Activated T-helper 17 cell treated with anti-CD3 and anti-CD28 coated beads, Interleukin-2, amount 50 U/mL, for 72 hours (primary cell): ENCODE data around the gene ZNF10. TPM values are rescaled to one million over a fixed set of nuclear protein-coding genes. Genes with fewer than 3 reads are reported as not detected.

Source experiments
- ATAC-seq: fragments of 150-1000 bp; cut with Tn5 transposase; replicated peaks from 2 replicates; pipeline ENCODE4 v1.10.0; 2021; ENCODE audit warnings: mild to moderate bottlenecking, moderate library complexity
- H3K27ac Mint-ChIP-seq: one replicate; pipeline ENCODE4 v1.8.0; 2022; ENCODE audit warnings: mixed read lengths
- H3K27me3 Mint-ChIP-seq: one replicate; pipeline ENCODE4 v1.8.0; 2022; ENCODE audit warnings: mixed read lengths
- H3K36me3 Mint-ChIP-seq: one replicate; pipeline ENCODE4 v1.8.0; 2022; ENCODE audit warnings: low read depth, mild to moderate bottlenecking, mixed read lengths
- H3K4me1 Mint-ChIP-seq: one replicate; pipeline ENCODE4 v1.8.0; 2022; ENCODE audit warnings: mixed read lengths
- H3K4me3 Mint-ChIP-seq: one replicate; pipeline ENCODE4 v1.8.0; 2022; ENCODE audit warnings: mild to moderate bottlenecking, mixed read lengths
- H3K9me3 Mint-ChIP-seq: one replicate; pipeline ENCODE4 v1.8.0; 2022; ENCODE audit warnings: mixed read lengths
- total RNA-seq, 2 donors: library from RNA; stranded (reverse); gene quantifications; one replicate each; pipeline ENCODE4 v1.2.3, GENCODE V29; 2022

The ZNF10 gene
- 1 to 10 TPM; 1.7 to 6.2 TPM for total RNA-seq

- Mint-ChIP-seq H3K27ac (peak within 1 kb of the TSS; percentile 88), H3K36me3 (peaks cover 82% of the 10 kb centered on the region), H3K27me3 (no peaks in the 10 kb centered on the region), H3K9me3 (peaks cover 20% of the 10 kb centered on the region), H3K4me3 (peak within 1 kb of the TSS; percentile 91), H3K4me1 (peaks cover 5% of the 10 kb centered on the region)
- peak; percentile 93 for ATAC-seq
These were observed at the start of gene ZNF10, which contains the start of gene ZNF891 for GRCh38 chr12:133130038-133130807. TSS of gene ZNF10 (plus strand) at chr12:133130627. CDS start at chr12:133144493, 13,866 bp downstream. TSS of gene ZNF891 (minus strand) at chr12:133130274. CDS start at chr12:133121918, 8,356 bp downstream.

GRCh38 chr12:133081159-133081780, 49.2 kb upstream of the ZNF10 start:
- ATAC-seq: no peak
- Mint-ChIP-seq H3K27me3 (no peaks in the 10 kb centered on the region), H3K4me1 (no peaks in the 10 kb centered on the region), H3K27ac (no peak overlapping the region), H3K9me3 (peaks cover 28% of the 10 kb centered on the region), H3K4me3 (no peak overlapping the region), H3K36me3 (peaks cover 50% of the 10 kb centered on the region)

DNA sequence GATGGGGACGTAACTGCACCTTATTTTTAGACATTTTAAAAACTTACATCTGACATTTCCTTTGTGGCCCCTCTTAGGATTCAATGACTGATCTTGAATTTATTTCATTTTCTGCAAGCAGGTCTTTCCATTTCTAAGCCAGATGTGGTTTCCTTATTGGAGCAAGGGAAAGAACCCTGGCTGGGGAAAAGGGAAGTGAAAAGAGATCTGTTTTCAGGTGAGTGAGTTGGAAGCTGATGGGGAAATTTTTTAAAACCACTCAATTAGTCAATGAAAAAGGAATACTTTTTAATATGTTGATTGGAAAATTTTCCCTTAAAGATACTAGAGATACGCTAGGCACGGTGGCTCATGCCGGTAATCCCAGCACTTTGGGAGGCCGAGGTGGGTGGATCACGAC, 47.1 kb upstream of the ZNF10 start:
- H3K27ac Mint-ChIP-seq: no peak overlapping the region
- H3K4me1 Mint-ChIP-seq: no peaks in the 10 kb centered on the region
- no peaks in the 10 kb centered on the region for H3K27me3 Mint-ChIP-seq
- H3K4me3 Mint-ChIP-seq: no peak overlapping the region
- peaks cover 71% of the 10 kb centered on the region for H3K36me3 Mint-ChIP-seq
- H3K9me3 Mint-ChIP-seq: peaks cover 26% of the 10 kb centered on the region
- ATAC-seq: no peak

- no peaks in the 10 kb centered on the region for H3K27me3 Mint-ChIP-seq
- H3K4me1 Mint-ChIP-seq: no peaks in the 10 kb centered on the region
- H3K9me3 Mint-ChIP-seq: peaks cover 54% of the 10 kb centered on the region
- H3K4me3 Mint-ChIP-seq: no peak overlapping the region
- H3K27ac Mint-ChIP-seq: no peak overlapping the region
- H3K36me3 Mint-ChIP-seq: peaks cover 94% of the 10 kb centered on the region
- no peak for ATAC-seq
These were observed 24.8 kb upstream of the ZNF10 start for GRCh38 chr12:133105620-133106019.

DNA sequence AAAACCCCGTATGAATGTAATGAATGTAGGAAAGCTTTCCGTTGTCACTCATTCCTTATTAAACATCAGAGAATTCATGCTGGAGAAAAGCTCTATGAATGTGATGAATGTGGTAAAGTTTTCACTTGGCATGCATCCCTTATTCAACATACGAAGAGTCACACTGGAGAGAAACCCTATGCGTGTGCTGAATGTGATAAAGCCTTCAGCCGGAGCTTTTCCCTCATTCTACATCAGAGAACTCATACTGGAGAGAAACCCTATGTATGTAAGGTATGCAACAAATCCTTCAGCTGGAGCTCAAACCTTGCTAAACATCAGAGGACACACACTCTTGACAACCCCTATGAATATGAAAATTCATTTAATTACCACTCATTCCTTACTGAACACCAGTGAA, 24.2 kb upstream of the ZNF10 start:
- Mint-ChIP-seq H3K4me3 (no peak overlapping the region), H3K27me3 (no peaks in the 10 kb centered on the region), H3K4me1 (no peaks in the 10 kb centered on the region), H3K36me3 (peaks cover 87% of the 10 kb centered on the region), H3K27ac (no peak overlapping the region), H3K9me3 (peaks cover 50% of the 10 kb centered on the region)
- no peak for ATAC-seq

GRCh38 chr12:133107121-133107520, 23.3 kb upstream of the ZNF10 start:
- peaks cover 79% of the 10 kb centered on the region for H3K36me3 Mint-ChIP-seq
- no peak overlapping the region for H3K4me3 Mint-ChIP-seq
- no peaks in the 10 kb centered on the region for H3K27me3 Mint-ChIP-seq
- no peaks in the 10 kb centered on the region for H3K4me1 Mint-ChIP-seq
- peaks cover 49% of the 10 kb centered on the region for H3K9me3 Mint-ChIP-seq
- no peak overlapping the region for H3K27ac Mint-ChIP-seq
- no peak for ATAC-seq

- peaks cover 45% of the 10 kb centered on the region for H3K9me3 Mint-ChIP-seq
- H3K27me3 Mint-ChIP-seq: no peaks in the 10 kb centered on the region
- no peak overlapping the region for H3K4me3 Mint-ChIP-seq
- ATAC-seq: no peak
- peaks cover 68% of the 10 kb centered on the region for H3K36me3 Mint-ChIP-seq
- no peaks in the 10 kb centered on the region for H3K4me1 Mint-ChIP-seq
- H3K27ac Mint-ChIP-seq: no peak overlapping the region
These were observed 22.3 kb upstream of the ZNF10 start for GRCh38 chr12:133108150-133108549.

DNA sequence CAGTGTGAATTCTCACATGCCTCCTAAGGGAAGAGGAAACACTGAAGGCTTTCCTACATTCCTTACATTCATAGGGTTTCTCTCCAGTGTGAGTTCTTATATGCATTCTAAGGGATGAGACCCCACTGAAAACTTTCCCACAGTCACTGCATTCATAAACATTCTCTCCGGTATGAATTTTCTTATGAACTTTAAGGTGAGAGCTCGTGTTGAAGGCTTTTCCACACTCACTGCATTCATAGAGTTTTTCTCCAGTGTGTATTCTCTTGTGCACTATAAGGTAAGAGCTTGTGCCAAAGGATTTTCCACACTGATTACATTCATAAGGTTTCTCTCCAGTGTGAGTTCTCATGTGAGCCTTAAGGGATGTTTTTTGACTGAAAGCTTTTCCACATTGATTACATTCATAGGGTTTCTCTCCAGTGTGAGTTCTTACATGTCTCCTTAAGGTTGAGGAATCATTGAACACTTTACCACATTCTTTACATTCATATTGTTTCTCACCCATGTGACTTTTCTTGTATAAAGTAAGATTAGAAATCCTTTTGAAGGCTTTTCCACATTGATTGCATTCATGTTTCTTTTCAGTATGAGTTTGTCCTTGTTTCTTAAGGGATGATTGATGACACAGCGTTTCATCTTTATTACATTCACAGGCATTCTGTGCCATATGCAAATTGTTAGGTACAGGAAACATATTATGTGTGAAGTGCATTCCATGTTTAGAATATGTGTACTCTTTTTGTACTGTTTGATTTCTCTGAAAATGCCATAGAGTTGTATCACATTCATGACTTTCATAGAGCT, 9.8 kb upstream of the ZNF10 start:
- H3K27me3 Mint-ChIP-seq: no peaks in the 10 kb centered on the region
- no peak overlapping the region for H3K27ac Mint-ChIP-seq
- peaks cover 5% of the 10 kb centered on the region for H3K4me1 Mint-ChIP-seq
- peaks cover 76% of the 10 kb centered on the region for H3K36me3 Mint-ChIP-seq
- no peak for ATAC-seq
- no peak overlapping the region for H3K4me3 Mint-ChIP-seq
- H3K9me3 Mint-ChIP-seq: peaks cover 49% of the 10 kb centered on the region

GRCh38 chr12:133124674-133125073, 5.8 kb upstream of the ZNF10 start:
- Mint-ChIP-seq H3K36me3 (peaks cover 82% of the 10 kb centered on the region), H3K4me3 (no peak overlapping the region), H3K27ac (no peak overlapping the region), H3K4me1 (peaks cover 5% of the 10 kb centered on the region), H3K27me3 (no peaks in the 10 kb centered on the region), H3K9me3 (peaks cover 32% of the 10 kb centered on the region)
- ATAC-seq: no peak

DNA sequence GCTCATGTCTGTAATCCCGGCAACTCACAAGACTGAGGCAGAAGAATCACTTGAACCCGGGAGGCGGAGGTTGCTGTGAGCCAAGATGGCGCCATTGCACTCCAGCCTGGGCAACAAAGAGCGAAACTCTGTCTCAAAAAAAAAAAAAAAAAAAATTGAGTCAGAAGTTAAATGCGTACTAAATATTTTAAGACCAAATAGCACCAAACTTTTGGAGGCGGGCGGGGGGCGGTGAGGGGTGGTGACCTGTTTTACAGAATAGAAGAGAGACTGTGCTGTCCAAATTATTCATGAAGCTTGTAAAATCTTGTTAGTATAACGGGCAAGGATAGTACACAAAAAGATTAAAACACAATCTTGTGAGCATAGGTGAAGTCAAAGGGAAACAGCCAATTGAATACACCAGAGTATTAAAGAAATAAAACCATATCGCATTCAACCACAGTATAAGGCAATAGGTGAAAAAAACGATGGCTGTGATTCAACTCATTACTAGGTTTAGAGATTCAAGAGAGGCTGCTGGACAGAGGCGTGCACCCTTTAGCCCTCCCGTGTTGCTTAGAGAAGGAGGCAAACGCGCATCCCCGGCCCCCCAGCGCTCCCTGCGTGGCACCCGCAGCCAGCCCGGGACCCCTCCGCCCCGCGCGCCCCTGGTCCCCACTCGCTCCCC, 924 bp upstream of the ZNF10 start:
- H3K9me3 Mint-ChIP-seq: peaks cover 18% of the 10 kb centered on the region
- H3K27me3 Mint-ChIP-seq: no peaks in the 10 kb centered on the region
- peaks cover 9% of the 10 kb centered on the region for H3K4me1 Mint-ChIP-seq
- ATAC-seq: peak; percentile 25
- peak overlapping the region; percentile 88 for H3K27ac Mint-ChIP-seq
- H3K4me3 Mint-ChIP-seq: peak overlapping the region; percentile 91
- H3K36me3 Mint-ChIP-seq: peaks cover 82% of the 10 kb centered on the region

DNA sequence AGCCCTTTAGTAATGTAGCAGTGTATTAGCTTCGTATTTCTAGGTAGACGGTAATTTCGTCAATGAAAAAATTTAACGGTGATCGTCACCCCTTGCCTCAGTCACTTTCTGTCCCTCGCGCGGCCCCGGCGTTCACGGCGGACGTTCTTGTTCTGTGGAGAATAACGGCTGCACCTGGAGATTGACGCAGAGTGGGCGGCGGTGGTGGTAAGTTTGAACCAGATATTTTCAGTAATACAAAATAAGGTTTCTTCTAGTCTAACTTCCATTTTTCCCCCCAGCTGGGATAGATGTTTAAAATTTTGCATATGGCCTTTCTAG, 341 bp downstream of the ZNF10 start:
- Mint-ChIP-seq H3K36me3 (peaks cover 82% of the 10 kb centered on the region), H3K27ac (peak overlapping the region; percentile 88), H3K4me1 (peaks cover 5% of the 10 kb centered on the region), H3K27me3 (no peaks in the 10 kb centered on the region), H3K9me3 (peaks cover 25% of the 10 kb centered on the region), H3K4me3 (peak overlapping the region; percentile 91)
- peak; percentile 14 for ATAC-seq

DNA sequence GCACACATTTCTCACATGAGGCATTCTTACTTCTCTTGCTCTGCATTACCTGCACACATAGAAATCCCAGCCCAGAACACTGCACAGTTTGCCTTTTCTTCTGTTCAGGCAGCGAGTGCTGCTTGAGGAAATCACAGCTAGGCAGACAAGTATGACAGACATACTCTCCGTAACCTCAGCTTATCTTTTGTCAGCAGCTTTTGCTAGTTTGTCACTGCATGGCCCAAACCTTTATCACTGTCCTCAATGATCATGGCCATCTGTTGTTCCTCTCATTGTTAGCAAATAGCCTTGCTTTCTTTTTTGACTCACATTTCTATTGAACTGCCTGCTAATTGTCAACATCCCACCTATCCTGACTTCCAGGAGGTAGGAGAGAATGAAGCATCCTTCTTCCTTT, 5.3 kb downstream of the ZNF10 start:
- H3K4me3 Mint-ChIP-seq: no peak overlapping the region
- peaks cover 89% of the 10 kb centered on the region for H3K36me3 Mint-ChIP-seq
- H3K27ac Mint-ChIP-seq: no peak overlapping the region
- no peak for ATAC-seq
- peaks cover 46% of the 10 kb centered on the region for H3K9me3 Mint-ChIP-seq
- H3K4me1 Mint-ChIP-seq: peaks cover 5% of the 10 kb centered on the region
- H3K27me3 Mint-ChIP-seq: no peaks in the 10 kb centered on the region

- H3K4me1 Mint-ChIP-seq: no peaks in the 10 kb centered on the region
- H3K36me3 Mint-ChIP-seq: peaks cover 77% of the 10 kb centered on the region
- no peak for ATAC-seq
- no peaks in the 10 kb centered on the region for H3K27me3 Mint-ChIP-seq
- no peak overlapping the region for H3K4me3 Mint-ChIP-seq
- H3K9me3 Mint-ChIP-seq: peaks cover 23% of the 10 kb centered on the region
- H3K27ac Mint-ChIP-seq: no peak overlapping the region
These were observed 15.6 kb downstream of the ZNF10 start for GRCh38 chr12:133145981-133146380.

DNA sequence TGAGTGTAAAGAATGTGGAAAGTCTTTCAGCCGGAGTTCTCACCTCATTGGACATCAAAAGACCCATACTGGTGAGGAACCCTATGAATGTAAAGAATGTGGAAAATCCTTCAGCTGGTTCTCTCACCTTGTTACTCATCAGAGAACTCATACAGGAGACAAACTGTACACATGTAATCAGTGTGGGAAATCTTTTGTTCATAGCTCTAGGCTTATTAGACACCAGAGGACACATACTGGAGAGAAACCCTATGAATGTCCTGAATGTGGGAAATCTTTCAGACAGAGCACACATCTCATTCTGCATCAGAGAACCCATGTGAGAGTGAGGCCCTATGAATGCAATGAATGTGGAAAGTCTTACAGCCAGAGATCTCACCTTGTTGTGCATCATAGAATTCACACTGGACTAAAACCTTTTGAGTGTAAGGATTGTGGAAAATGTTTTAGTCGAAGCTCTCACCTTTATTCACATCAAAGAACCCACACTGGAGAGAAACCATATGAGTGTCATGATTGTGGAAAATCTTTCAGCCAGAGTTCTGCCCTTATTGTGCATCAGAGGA, 25.8 kb downstream of the ZNF10 start:
- no peak overlapping the region for H3K4me3 Mint-ChIP-seq
- H3K9me3 Mint-ChIP-seq: peaks cover 64% of the 10 kb centered on the region
- ATAC-seq: no peak
- H3K4me1 Mint-ChIP-seq: no peaks in the 10 kb centered on the region
- H3K27ac Mint-ChIP-seq: no peak overlapping the region
- H3K27me3 Mint-ChIP-seq: no peaks in the 10 kb centered on the region
- peaks cover 72% of the 10 kb centered on the region for H3K36me3 Mint-ChIP-seq
